Measurements from ENCODE around the gene PI4KA.

DNA sequence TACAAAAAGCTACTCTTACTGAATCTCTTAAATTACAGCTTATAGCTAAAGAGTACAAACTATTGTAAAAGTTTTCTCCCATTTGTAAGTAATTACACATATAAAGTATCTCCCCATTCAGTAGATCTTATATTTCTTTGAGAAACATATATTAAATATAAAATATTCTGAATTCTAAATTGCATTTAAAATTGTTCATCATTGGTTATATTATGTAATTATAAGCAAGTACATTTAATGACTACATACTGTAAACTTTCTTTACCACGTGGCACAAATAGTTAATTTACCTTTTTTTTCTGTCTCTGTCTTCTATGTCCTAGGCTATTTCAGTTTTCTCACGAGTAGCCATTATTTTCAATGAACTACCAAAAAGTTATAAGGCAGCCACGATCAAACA, 185.9 kb downstream of the PI4KA start:
- TF ChIP-seq, protein P1, sequence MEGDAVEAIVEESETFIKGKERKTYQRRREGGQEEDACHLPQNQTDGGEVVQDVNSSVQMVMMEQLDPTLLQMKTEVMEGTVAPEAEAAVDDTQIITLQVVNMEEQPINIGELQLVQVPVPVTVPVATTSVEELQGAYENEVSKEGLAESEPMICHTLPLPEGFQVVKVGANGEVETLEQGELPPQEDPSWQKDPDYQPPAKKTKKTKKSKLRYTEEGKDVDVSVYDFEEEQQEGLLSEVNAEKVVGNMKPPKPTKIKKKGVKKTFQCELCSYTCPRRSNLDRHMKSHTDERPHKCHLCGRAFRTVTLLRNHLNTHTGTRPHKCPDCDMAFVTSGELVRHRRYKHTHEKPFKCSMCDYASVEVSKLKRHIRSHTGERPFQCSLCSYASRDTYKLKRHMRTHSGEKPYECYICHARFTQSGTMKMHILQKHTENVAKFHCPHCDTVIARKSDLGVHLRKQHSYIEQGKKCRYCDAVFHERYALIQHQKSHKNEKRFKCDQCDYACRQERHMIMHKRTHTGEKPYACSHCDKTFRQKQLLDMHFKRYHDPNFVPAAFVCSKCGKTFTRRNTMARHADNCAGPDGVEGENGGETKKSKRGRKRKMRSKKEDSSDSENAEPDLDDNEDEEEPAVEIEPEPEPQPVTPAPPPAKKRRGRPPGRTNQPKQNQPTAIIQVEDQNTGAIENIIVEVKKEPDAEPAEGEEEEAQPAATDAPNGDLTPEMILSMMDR (IDR thresholded peaks at IDR 0.05), result no peak
- TF ChIP-seq POLR2A (IDR thresholded peaks at IDR 0.05), result no peak
- no peak for TF ChIP-seq POLR2AphosphoS5 (IDR thresholded peaks at IDR 0.05)
- no peak for TF ChIP-seq EP300 (IDR thresholded peaks at IDR 0.05)

All from upper lobe of left lung (tissue), 4 donors.